SK-N-MC (cell line): ENCODE measurements around the gene AKNA.

Experiments used
- DNase-seq: peaks from one replicate; pipeline ENCODE4 v3.0.0-alpha.2; 2011; ENCODE audit warnings: low read depth, low spot score
- H3K27ac ChIP-seq: fragments of 200-600 bp; sonication (generic); 2 replicates; pipeline ENCODE4 v1.5.1; 2016; ENCODE audit warnings: mixed run types
- H3K36me3 ChIP-seq: fragments of 200-600 bp; sonication (generic); 2 replicates; pipeline ENCODE4 v1.6.1; 2017; ENCODE audit warnings: antibody characterized with exemption, low read length, mixed read lengths; ENCODE audit not compliant: insufficient read depth
- H3K4me3 ChIP-seq: fragments of 200-600 bp; sonication (generic); 2 replicates; pipeline ENCODE4 v1.5.1; 2016
- H3K9ac ChIP-seq: fragments of 200-600 bp; sonication (generic); 2 replicates; pipeline ENCODE4 v1.8.0; 2017; ENCODE audit warnings: mixed run types, mixed read lengths; ENCODE audit not compliant: insufficient read length
- H3K9me3 ChIP-seq: fragments of 200-600 bp; sonication (generic); 2 replicates; pipeline ENCODE4 v1.6.1; 2017; ENCODE audit warnings: low read depth, mild to moderate bottlenecking, antibody characterized with exemption, low read length, moderate library complexity, mixed read lengths
- EZH2 ChIP-seq: fragments of 200-600 bp; sonication (generic); IDR thresholded peaks from one replicate; pipeline ENCODE4 v1.6.1; 2017; ENCODE audit warnings: antibody characterized with exemption
- FOXP2 ChIP-seq: optimal IDR thresholded peaks from 2 replicates; pipeline ENCODE3; 2011; ENCODE audit warnings: mild to moderate bottlenecking, moderate library complexity; ENCODE audit not compliant: insufficient read depth; ENCODE audit errors: extremely low read length, control extremely low read depth
- POLR2AphosphoS5 ChIP-seq: IDR thresholded peaks from 2 replicates; pipeline ENCODE4 v1.6.1; 2012; ENCODE audit warnings: mild to moderate bottlenecking, low read depth, low read length, borderline replicate concordance

AKNA gene

DNA sequence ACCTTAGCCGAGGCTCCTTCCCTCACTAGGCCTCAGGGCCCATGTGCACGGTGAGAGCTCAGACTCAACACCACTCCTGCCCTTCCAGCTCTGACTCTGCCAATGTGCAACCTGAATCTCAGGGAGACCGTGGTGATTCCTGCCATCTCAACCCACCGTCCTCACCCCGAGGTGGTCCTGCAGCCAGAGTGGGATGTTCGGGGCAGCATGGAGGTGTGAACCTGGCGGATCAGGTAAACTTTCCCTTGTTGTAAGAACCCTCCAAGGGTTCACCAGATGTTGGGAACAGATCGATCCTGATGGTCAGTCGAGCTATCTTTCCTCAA, 538 bp upstream of the AKNA start:
- Histone ChIP-seq H3K27ac (no peak overlapping the region), H3K36me3 (peaks cover 6% of the 10 kb centered on the region; the same call in 1 of the 2 replicates), H3K4me3 (0 out of 2 replicates have a peak overlapping the region, but pooled peaks have one; percentile 45), H3K9ac (no peak overlapping the region), H3K9me3 (no peaks in the 10 kb centered on the region)
- DNase-seq = no peak
- TF ChIP-seq POLR2AphosphoS5 (no peak), EZH2 (no peak), FOXP2 (no peak)

- Histone ChIP-seq H3K27ac (no peak overlapping the region), H3K9me3 (no peaks in the 10 kb centered on the region), H3K9ac (no peak overlapping the region), H3K36me3 (peaks cover 6% of the 10 kb centered on the region; the same call in 1 of the 2 replicates), H3K4me3 (peak overlapping the region; percentile 45; the same call in 1 of the 2 replicates)
- TF ChIP-seq POLR2AphosphoS5 (no peak), EZH2 (no peak), FOXP2 (no peak)
- no peak for DNase-seq
Measured at GRCh38 chr9:114386886-114387679, 699 bp downstream of the AKNA start.

DNA sequence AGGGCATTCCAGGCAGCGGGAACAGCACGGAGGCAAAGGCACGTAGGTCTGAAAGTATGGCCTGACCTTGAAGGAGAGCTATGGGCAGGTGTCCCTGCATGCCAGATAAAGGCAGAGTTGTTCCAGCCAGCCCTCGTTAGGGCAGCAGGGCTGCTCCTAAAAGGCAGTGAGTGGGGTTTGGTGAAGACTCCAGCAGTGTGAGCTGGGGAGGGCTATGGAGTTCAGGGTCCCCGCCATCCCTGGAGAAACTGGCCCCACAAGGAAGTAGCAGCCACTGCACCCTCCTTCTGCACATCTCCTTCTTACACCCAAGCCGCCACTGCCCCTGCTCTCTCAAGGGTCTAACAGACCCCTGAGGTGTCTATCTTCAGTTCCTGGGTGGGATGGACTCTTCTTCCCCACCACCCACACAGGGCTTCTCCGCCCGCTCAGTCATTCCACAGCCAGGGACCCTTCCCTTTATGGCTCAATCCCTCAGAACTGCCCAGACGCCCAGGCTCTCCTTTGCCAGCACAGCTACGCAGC, 1.4 kb downstream of the AKNA start:
- no peak overlapping the region for H3K4me3 ChIP-seq
- DNase-seq = no peak
- H3K27ac ChIP-seq = peak overlapping the region; percentile 68; the same call in 1 of the 2 replicates
- H3K9me3 ChIP-seq = no peaks in the 10 kb centered on the region
- no peak overlapping the region for H3K9ac ChIP-seq
- H3K36me3 ChIP-seq = peaks cover 6% of the 10 kb centered on the region; the same call in 1 of the 2 replicates
- no peak for TF ChIP-seq POLR2AphosphoS5
- no peak for TF ChIP-seq EZH2
- TF ChIP-seq FOXP2 = no peak

- DNase-seq = no peak
- TF ChIP-seq POLR2AphosphoS5 = no peak
- no peak for TF ChIP-seq EZH2
- no peak for TF ChIP-seq FOXP2
- Histone ChIP-seq H3K9me3 (no peaks in the 10 kb centered on the region), H3K36me3 (peaks cover 14% of the 10 kb centered on the region; the same call in 1 of the 2 replicates), H3K4me3 (no peak overlapping the region; the same call in 1 of the 2 replicates), H3K9ac (peak overlapping the region; percentile 53), H3K27ac (peak overlapping the region; percentile 68)
Measured at GRCh38 chr9:114385397-114386181, 2.2 kb downstream of the AKNA start.

DNA sequence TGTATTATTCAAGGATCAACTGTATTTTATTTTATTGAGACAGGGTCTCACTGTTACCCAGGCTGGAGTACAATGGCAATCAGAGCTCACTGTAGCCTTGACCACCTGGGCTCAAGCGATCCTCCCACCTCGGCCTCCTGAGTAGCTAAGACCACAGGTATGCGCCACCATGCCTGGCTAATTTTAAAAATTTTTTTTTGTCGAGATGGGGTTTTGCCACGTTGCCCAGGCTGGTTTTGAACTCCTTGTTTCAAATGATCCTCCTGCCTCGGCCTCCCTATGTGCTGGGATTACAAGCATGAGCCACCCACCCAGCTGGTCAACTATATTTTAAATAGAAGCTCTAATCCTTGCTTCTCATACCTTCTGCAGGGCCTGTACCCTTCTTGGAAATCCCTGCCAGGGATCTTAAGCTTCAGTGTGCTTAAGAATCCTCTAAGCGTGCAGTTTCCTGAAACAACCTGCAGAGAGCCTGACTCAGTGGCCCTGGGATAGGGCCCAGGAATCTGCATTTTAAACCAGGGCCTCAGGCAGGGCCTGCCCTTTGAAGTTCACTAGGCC, 2.9 kb downstream of the AKNA start:
- peak overlapping the region; percentile 53 for H3K9ac ChIP-seq
- no peak for TF ChIP-seq POLR2AphosphoS5
- no peak for TF ChIP-seq EZH2
- TF ChIP-seq FOXP2 = no peak
- no peak for DNase-seq
- H3K9me3 ChIP-seq = no peaks in the 10 kb centered on the region
- no peak overlapping the region; the same call in 1 of the 2 replicates for H3K4me3 ChIP-seq
- peak overlapping the region; percentile 54; the same call in 1 of the 2 replicates for H3K27ac ChIP-seq
- peaks cover 19% of the 10 kb centered on the region; the same call in 1 of the 2 replicates for H3K36me3 ChIP-seq

- H3K27ac ChIP-seq = no peak overlapping the region
- no peak overlapping the region for H3K4me3 ChIP-seq
Measured at GRCh38 chr9:114384341-114384740, 3.4 kb downstream of the AKNA start.

GRCh38 chr9:114383521-114384231, 4.1 kb downstream of the AKNA start:
- DNase-seq = no peak
- peaks cover 31% of the 10 kb centered on the region; the same call in 1 of the 2 replicates for H3K36me3 ChIP-seq
- H3K9ac ChIP-seq = peak overlapping the region; percentile 1
- H3K27ac ChIP-seq = peak overlapping the region; percentile 63; the same call in 1 of the 2 replicates
- H3K9me3 ChIP-seq = no peaks in the 10 kb centered on the region
- H3K4me3 ChIP-seq = no peak overlapping the region
- no peak for TF ChIP-seq POLR2AphosphoS5
- no peak for TF ChIP-seq EZH2
- no peak for TF ChIP-seq FOXP2

More at GRCh38 chr9:114384341-114384740, 3.4 kb downstream of the AKNA start:
- H3K9ac ChIP-seq = no peak overlapping the region
- H3K9me3 ChIP-seq = no peaks in the 10 kb centered on the region
- DNase-seq = no peak
- H3K36me3 ChIP-seq = peaks cover 25% of the 10 kb centered on the region; the same call in 1 of the 2 replicates
- TF ChIP-seq FOXP2 (no peak), EZH2 (no peak), POLR2AphosphoS5 (no peak)
